SK-N-SH (cell line): ENCODE data around the gene OLFM1. TPM values are rescaled to one million over a fixed set of nuclear protein-coding genes. Genes with fewer than 3 reads are reported as not detected.

Source experiments
- CTCF ChIA-PET: fragments of 300-600, 350-600 bp; formaldehyde crosslinking; extraction: SDS; loops from one replicate; lab custom pipeline; 2021; lab: Yijun Ruan, JAX
- POLR2A ChIA-PET: fragments of 350-600 bp; sonication (Branson Sonifier 250); formaldehyde crosslinking; extraction: SDS; loops from one replicate; lab custom pipeline; 2020; ENCODE audit warnings: antibody characterized with exemption, inconsistent platforms; lab: Yijun Ruan, JAX
- DNase-seq: peaks from one replicate; pipeline ENCODE4 v3.0.0; 2012
- H2AFZ ChIP-seq: fragments of 200-600 bp; sonication (generic); 2 replicates; pipeline ENCODE4 v1.8.1; 2016; ENCODE audit warnings: antibody characterized with exemption, mild to moderate bottlenecking, low read depth
- H3F3A ChIP-seq: fragments of 200-600 bp; sonication (generic); replicated peaks from 2 replicates; pipeline ENCODE3; 2016; ENCODE audit warnings: antibody characterized with exemption, mild to moderate bottlenecking; ENCODE audit not compliant: insufficient read depth
- H3K27ac ChIP-seq, 2 experiments: fragments of 200-500 bp in 1 of 2; fragments of 200-600 bp in 1 of 2; sonication (Bioruptor generic) in 1 of 2; sonication (generic), shearing (Covaris generic) in 1 of 2; 2 replicates each; pipeline versions ENCODE4 v1.5.1 to v1.6.1; 2014 to 2016; ENCODE audit warnings: low read depth in 2 of 2, inconsistent platforms in 1 of 2, low read length in 1 of 2, mild to moderate bottlenecking in 1 of 2, mixed read lengths in 1 of 2
- H3K27me3 ChIP-seq: fragments of 200-600 bp; sonication (generic), shearing (Covaris generic); 2 replicates; pipeline ENCODE4 v1.6.1; 2016; ENCODE audit warnings: mixed run types; ENCODE audit not compliant: insufficient read depth
- H3K36me3 ChIP-seq, 2 experiments: fragments of 200-500 bp in 1 of 2; fragments of 200-600 bp in 1 of 2; sonication (Bioruptor generic) in 1 of 2; sonication (generic) in 1 of 2; replicated peaks in 1 of 2; 2 replicates each; pipeline versions ENCODE3 to v1.5.1; 2014 to 2016; ENCODE audit warnings: low read length in 1 of 2, mild to moderate bottlenecking in 1 of 2; ENCODE audit not compliant: insufficient read depth in 2 of 2, control insufficient read depth in 1 of 2
- H3K4me1 ChIP-seq, 2 experiments: fragments of 200-500 bp in 1 of 2; fragments of 200-600 bp in 1 of 2; sonication (Bioruptor generic) in 1 of 2; sonication (generic), shearing (Covaris generic) in 1 of 2; 2 replicates each; pipeline versions ENCODE4 v1.5.1 to v1.6.1; 2014 to 2016; ENCODE audit warnings: low read depth in 1 of 2, low read length in 1 of 2, mixed run types in 1 of 2; ENCODE audit not compliant: insufficient read depth in 2 of 2, control insufficient read depth in 1 of 2
- H3K4me2 ChIP-seq: fragments of 200-600 bp; sonication (generic), shearing (Covaris generic); 2 replicates; pipeline ENCODE4 v1.6.1; 2017; ENCODE audit warnings: mixed run types
- H3K4me3 ChIP-seq, 2 experiments: fragments of 200-500 bp in 1 of 2; fragments of 200-600 bp in 1 of 2; sonication (Bioruptor generic) in 1 of 2; sonication (generic), shearing (Covaris generic) in 1 of 2; 2 replicates each; pipeline versions ENCODE4 v1.5.1 to v1.8.1; 2014 to 2016; ENCODE audit warnings: low read depth in 2 of 2, inconsistent platforms in 1 of 2, low read length in 1 of 2, mild to moderate bottlenecking in 1 of 2, mixed read lengths in 1 of 2, moderate library complexity in 1 of 2
- H3K79me2 ChIP-seq: fragments of 200-600 bp; sonication (generic); 2 replicates; pipeline ENCODE4 v1.8.1; 2017; ENCODE audit warnings: mild to moderate bottlenecking; ENCODE audit not compliant: insufficient read depth
- H3K9ac ChIP-seq: fragments of 200-600 bp; sonication (generic); 2 replicates; pipeline ENCODE4 v1.6.1; 2017; ENCODE audit warnings: mixed run types
- H3K9me2 ChIP-seq: fragments of 200-600 bp; sonication (generic); 2 replicates; pipeline ENCODE4 v1.6.1; 2017; ENCODE audit warnings: mixed run types
- H3K9me3 ChIP-seq: fragments of 200-600 bp; sonication (generic); 2 replicates; pipeline ENCODE4 v1.6.1; 2017; ENCODE audit warnings: mixed run types, mild to moderate bottlenecking, moderate library complexity
- H4K20me1 ChIP-seq: fragments of 200-600 bp; sonication (generic); 2 replicates; pipeline ENCODE4 v1.6.1; 2017; ENCODE audit warnings: mild to moderate bottlenecking, mixed run types; ENCODE audit not compliant: insufficient read depth
- CHD2 ChIP-seq: fragments of 150-350 bp; IDR thresholded peaks from 2 replicates; pipeline ENCODE4 v1.6.1; 2018; ENCODE audit warnings: low read length; ENCODE audit not compliant: partially characterized antibody
- CTCF ChIP-seq: fragments of 200-600 bp; sonication (generic); IDR thresholded peaks from 2 replicates; pipeline ENCODE4 v1.6.1; 2017; ENCODE audit warnings: antibody characterized with exemption, mild to moderate bottlenecking, moderate library complexity
- GABPA ChIP-seq: IDR thresholded peaks from 2 replicates; pipeline ENCODE4 v1.4.0; 2012; ENCODE audit warnings: low read depth, mild to moderate bottlenecking
- GATA2 ChIP-seq: sonication (generic); formaldehyde crosslinking; IDR thresholded peaks from 2 replicates; pipeline ENCODE4 v1.5.0; 2020; ENCODE audit warnings: mild to moderate bottlenecking, missing genetic modification reagents
- MAX ChIP-seq: IDR thresholded peaks from 2 replicates; pipeline ENCODE4 v1.4.0; 2012; ENCODE audit warnings: low read depth
- MEF2A ChIP-seq: IDR thresholded peaks from 2 replicates; pipeline ENCODE4 v1.4.0; 2012; ENCODE audit warnings: low read depth, borderline replicate concordance
- PBX3 ChIP-seq: IDR thresholded peaks from 2 replicates; pipeline ENCODE4; 2012
- POLR2AphosphoS5 ChIP-seq: IDR thresholded peaks from 2 replicates; pipeline ENCODE4 v1.6.1; 2012; ENCODE audit warnings: low read depth, low read length
- RAD21 ChIP-seq: IDR thresholded peaks from 2 replicates; pipeline ENCODE4 v1.6.1; 2012; ENCODE audit warnings: mild to moderate bottlenecking, low read length
- RCOR1 ChIP-seq: fragments of 150-350 bp; IDR thresholded peaks from 2 replicates; pipeline ENCODE4 v1.6.1; 2017; ENCODE audit warnings: antibody characterized with exemption, low read length
- REST ChIP-seq: IDR thresholded peaks from 2 replicates; pipeline ENCODE4 v1.6.1; 2012; ENCODE audit warnings: mild to moderate bottlenecking, low read depth, low read length, moderate library complexity
- SIN3A ChIP-seq: IDR thresholded peaks from 2 replicates; pipeline ENCODE4 v1.6.1; 2012; ENCODE audit warnings: low read depth, mild to moderate bottlenecking, low read length, moderate library complexity, borderline replicate concordance
- USF1 ChIP-seq: IDR thresholded peaks from 2 replicates; pipeline ENCODE4 v1.4.0; 2012; ENCODE audit warnings: low read depth, borderline replicate concordance
- USF2 ChIP-seq: fragments of 150-350 bp; IDR thresholded peaks from 2 replicates; pipeline ENCODE4 v1.6.1; 2017; ENCODE audit warnings: antibody characterized with exemption, low read length, low read depth, borderline replicate concordance
- YY1 ChIP-seq: IDR thresholded peaks from 2 replicates; pipeline ENCODE4 v1.4.0; 2012; ENCODE audit warnings: low read depth, mild to moderate bottlenecking
- ZBTB33 ChIP-seq: IDR thresholded peaks from 2 replicates; pipeline ENCODE4 v1.4.0; 2012; ENCODE audit warnings: low read depth, borderline replicate concordance
- WGBS: methylation state at CpG from one replicate; pipeline ENCODE4 v1.1.6; 2017; ENCODE audit warnings: low lambda C conversion rate; 5-methylcytosine and 5-hydroxymethylcytosine counted together
- polyA plus RNA-seq, 3 experiments: library from polyadenylated mRNA; depleted of rRNA; stranded (reverse); fragments of >200 nt; gene quantifications; 2 replicates each; pipeline ENCODE4 v1.2.3, GENCODE V29; 2012

Gene OLFM1
- polyA plus RNA-seq, 1 of the 3 experiments (the other 2 are of a cell fraction), result 15.9 TPM

- no peak for TF ChIP-seq USF2
- TF ChIP-seq RAD21, result no peak
Measured at GRCh38 chr9:135103931-135104639, 16.6 kb downstream of the OLFM1 start (continued).

- no peaks in the 10 kb centered on the region for H3F3A ChIP-seq
- ChIA-PET POLR2A (no interaction called here), CTCF (interaction anchor here (1.3 kb wide), 1 partner anchor 18 kb away, joined by 4 read pairs; no protein-coding TSS in a partner anchor)
- TF ChIP-seq ZBTB33 (no peak), GABPA (no peak), USF1 (no peak), USF2 (no peak), CHD2 (no peak), YY1 (no peak), RAD21 (no peak), CTCF (no peak), SIN3A (no peak), PBX3 (no peak), MAX (no peak), RCOR1 (no peak), MEF2A (no peak), REST (no peak), GATA2 (no peak), POLR2AphosphoS5 (no peak)
- no peaks in the 10 kb centered on the region for H3K79me2 ChIP-seq
- H3K27me3 ChIP-seq, result no peaks in the 10 kb centered on the region
- no peak overlapping the region for H3K9ac ChIP-seq
- H3K4me1 ChIP-seq, result no peaks in the 10 kb centered on the region; a peak in 1 of 4 replicates
- no peaks in the 10 kb centered on the region for H3K9me2 ChIP-seq
- H3K4me3 ChIP-seq, result no peak overlapping the region
- no peak for DNase-seq
- no peaks in the 10 kb centered on the region for H3K9me3 ChIP-seq
- WGBS, result 56% methylated on average over 11 of the region's 12 CpGs
- H4K20me1 ChIP-seq, result no peaks in the 10 kb centered on the region
- H3K36me3 ChIP-seq, result no peaks in the 10 kb centered on the region
- no peak overlapping the region for H3K27ac ChIP-seq
- H2AFZ ChIP-seq, result no peak overlapping the region
- H3K4me2 ChIP-seq, result no peak overlapping the region
Measured at GRCh38 chr9:135104761-135105160, 17.3 kb downstream of the OLFM1 start.
